Liver (tissue), 9 donors: ENCODE measurements around the gene CDC16. TPM values are rescaled to one million over a fixed set of nuclear protein-coding genes. Genes with fewer than 3 reads are reported as not detected.

Source experiments
- DNase-seq: peaks from one replicate; pipeline ENCODE4 v3.0.0-alpha.2; 2017; ENCODE audit warnings: low spot score
- H3K27ac ChIP-seq, 2 donors: one replicate each; pipeline ENCODE4 v1.7.0; 2013; ENCODE audit warnings: inconsistent platforms in 2 of 2, low read length in 2 of 2, control low read depth in 1 of 2, low read depth in 1 of 2, mild to moderate bottlenecking in 1 of 2
- H3K27me3 ChIP-seq, 4 donors: one replicate each; pipeline versions ENCODE4 v1.6.1 to v1.7.0; 2013; ENCODE audit warnings: low read length in 3 of 4, inconsistent platforms in 1 of 4, mild to moderate bottlenecking in 1 of 4, moderate library complexity in 1 of 4; ENCODE audit not compliant: control insufficient read depth in 4 of 4, insufficient read depth in 4 of 4
- H3K36me3 ChIP-seq, 4 donors: one replicate each; pipeline versions ENCODE4 v1.6.1 to v1.7.0; 2013; ENCODE audit warnings: low read length in 3 of 4, mild to moderate bottlenecking in 3 of 4, low read depth in 1 of 4, moderate library complexity in 1 of 4; ENCODE audit not compliant: control insufficient read depth in 4 of 4, insufficient read depth in 3 of 4
- H3K4me1 ChIP-seq, 4 donors: one replicate each; pipeline versions ENCODE4 v1.6.1 to v1.7.0; 2013; ENCODE audit warnings: low read length in 3 of 4, mild to moderate bottlenecking in 3 of 4, moderate library complexity in 1 of 4; ENCODE audit not compliant: control insufficient read depth in 4 of 4, insufficient read depth in 4 of 4
- H3K4me3 ChIP-seq, 3 donors: one replicate each; pipeline versions ENCODE4 v1.6.1 to v1.7.0; 2013; ENCODE audit warnings: low read length in 3 of 3, control low read depth in 1 of 3, low read depth in 1 of 3, mild to moderate bottlenecking in 1 of 3
- H3K9ac ChIP-seq, 2 donors: one replicate each; pipeline ENCODE4 v1.7.0; 2013; ENCODE audit warnings: low read length in 2 of 2, mild to moderate bottlenecking in 2 of 2, moderate library complexity in 2 of 2, control low read depth in 1 of 2, low read depth in 1 of 2
- H3K9me3 ChIP-seq, 4 donors: one replicate each; pipeline versions ENCODE4 v1.6.1 to v1.7.0; 2013; ENCODE audit warnings: low read length in 3 of 4; ENCODE audit not compliant: control insufficient read depth in 4 of 4
- EGR1 ChIP-seq, 2 donors: IDR thresholded peaks; 2 replicates each; pipeline ENCODE4 v1.6.1; 2016 to 2018; ENCODE audit warnings: antibody characterized with exemption in 2 of 2, low read depth in 2 of 2
- FOXA1 ChIP-seq: IDR thresholded peaks from 2 replicates; pipeline ENCODE4 v1.6.1; 2016; ENCODE audit warnings: antibody characterized with exemption
- FOXA2 ChIP-seq: IDR thresholded peaks from 2 replicates; pipeline ENCODE4 v1.6.1; 2016; ENCODE audit warnings: antibody characterized with exemption
- GABPA ChIP-seq, 2 donors: IDR thresholded peaks in 1 of 2; conservative IDR thresholded peaks in 1 of 2; 2 replicates each; pipeline ENCODE4 v1.6.1; 2016; ENCODE audit warnings: antibody characterized with exemption in 2 of 2, mild to moderate bottlenecking in 1 of 2, moderate library complexity in 1 of 2
- HNF4A ChIP-seq, 2 donors: conservative IDR thresholded peaks; 2 replicates each; pipeline ENCODE4 v1.6.1; 2016; ENCODE audit warnings: antibody characterized with exemption in 2 of 2, mild to moderate bottlenecking in 2 of 2
- HNF4G ChIP-seq: IDR thresholded peaks from 2 replicates; pipeline ENCODE4 v1.6.1; 2016; ENCODE audit warnings: antibody characterized with exemption
- JUND ChIP-seq, 2 donors: IDR thresholded peaks; 2 replicates each; pipeline ENCODE4 v1.6.1; 2016; ENCODE audit warnings: antibody characterized with exemption in 2 of 2
- NR2F2 ChIP-seq: IDR thresholded peaks from 2 replicates; pipeline ENCODE4 v1.6.1; 2016; ENCODE audit warnings: antibody characterized with exemption
- RAD21 ChIP-seq, 2 donors: IDR thresholded peaks; 2 replicates each; pipeline ENCODE4 v1.6.1; 2016; ENCODE audit warnings: antibody characterized with exemption in 2 of 2, mild to moderate bottlenecking in 2 of 2
- RXRA ChIP-seq, 2 donors: IDR thresholded peaks; 2 replicates each; pipeline ENCODE4 v1.6.1; 2017 to 2018; ENCODE audit warnings: antibody characterized with exemption in 2 of 2, mild to moderate bottlenecking in 1 of 2
- SP1 ChIP-seq: IDR thresholded peaks from 2 replicates; pipeline ENCODE4 v1.6.1; 2018; ENCODE audit warnings: antibody characterized with exemption, mild to moderate bottlenecking
- TAF1 ChIP-seq: conservative IDR thresholded peaks from 2 replicates; pipeline ENCODE4 v1.6.1; 2016; ENCODE audit warnings: antibody characterized with exemption, mild to moderate bottlenecking
- YY1 ChIP-seq: IDR thresholded peaks from 2 replicates; pipeline ENCODE4 v1.6.1; 2016; ENCODE audit warnings: antibody characterized with exemption, mild to moderate bottlenecking
- WGBS: extraction: QIAGEN DNeasy Blood & Tissue Kit; methylation state at CpG from one replicate; pipeline ENCODE4 v1.1.7; 2013; 5-methylcytosine and 5-hydroxymethylcytosine counted together
- polyA plus RNA-seq, 2 donors: library from polyadenylated mRNA; stranded (reverse) in 1 of 2; unstranded in 1 of 2; fragments of 200-250 nt in 1 of 2; fragments of >200 nt in 1 of 2; fragmentation: Nextera tagmentation in 1 of 2; extraction: Ambion mirVana in 1 of 2; gene quantifications; one replicate each; pipeline versions ENCODE4 v1.2.1 to v1.2.3, GENCODE V29; 2013 to 2015
- total RNA-seq, 2 donors: library from RNA; depleted of rRNA; stranded (reverse); fragments of >200 nt; gene quantifications; one replicate each; pipeline ENCODE4 v1.2.3, GENCODE V29; 2014
- TF ChIP-seq, protein P1 (sequence below): IDR thresholded peaks from 2 replicates; pipeline ENCODE4 v1.6.1; 2016; ENCODE audit warnings: antibody characterized with exemption
- TF ChIP-seq, protein P2 (sequence below): fragments of 150-350 bp; IDR thresholded peaks from 2 replicates; pipeline ENCODE4 v1.5.1; 2017; ENCODE audit warnings: improper control_type of control experiment, low read depth, low read length; ENCODE audit not compliant: missing input control
- TF ChIP-seq, protein P3 (sequence below): IDR thresholded peaks from 2 replicates; pipeline ENCODE4 v1.6.1; 2016; ENCODE audit warnings: antibody characterized with exemption
- TF ChIP-seq, protein P4 (sequence below): IDR thresholded peaks from 2 replicates; pipeline ENCODE4 v1.6.1; 2016; ENCODE audit warnings: antibody characterized with exemption, mild to moderate bottlenecking
- TF ChIP-seq, protein P5 (sequence below): IDR thresholded peaks from 2 replicates; pipeline ENCODE4 v1.6.1; 2016; ENCODE audit warnings: antibody characterized with exemption
- donor health status: healthy.
- donor health status: healthy.
- donor health status: healthy.
- donor health status: healthy.
- donor health status: healthy.

Gene CDC16
- total and polyA plus RNA-seq, 4 donors, result 23.0 to 38.7 (median 30.8) TPM

DNA sequence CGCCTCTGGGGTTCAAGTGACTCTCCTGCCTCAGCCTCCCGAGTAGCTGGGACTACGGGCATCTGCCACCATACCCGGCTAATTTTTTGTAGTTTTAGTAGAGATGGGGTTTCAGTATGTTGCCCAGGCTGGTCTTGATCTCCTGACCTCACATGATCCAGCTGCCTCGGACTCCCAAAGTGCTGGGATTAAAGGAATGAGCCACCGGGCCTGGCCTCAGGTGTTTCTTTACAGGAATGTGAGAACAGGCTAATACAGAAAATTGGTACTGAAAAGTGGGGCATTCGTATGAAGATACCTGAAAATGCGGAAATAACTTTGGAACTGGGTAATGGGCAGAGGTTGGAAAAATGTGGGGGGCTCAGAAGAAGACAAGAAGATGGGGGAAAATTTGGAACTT, 2.8 kb upstream of the CDC16 start:
- WGBS, result 87% methylated on average over 8 of the region's 8 CpGs
- Histone ChIP-seq H3K36me3 (no peaks in the 10 kb centered on the region), H3K9me3 (no peaks in the 10 kb centered on the region), H3K27me3 (no peaks in the 10 kb centered on the region), H3K27ac (no peak overlapping the region), H3K9ac (no peak overlapping the region), H3K4me3 (no peak overlapping the region), H3K4me1 (peaks cover 19 to 37% (median 26%) of the 10 kb centered on the region in 4 donors)
- no peak for DNase-seq
- TF ChIP-seq, protein P1, sequence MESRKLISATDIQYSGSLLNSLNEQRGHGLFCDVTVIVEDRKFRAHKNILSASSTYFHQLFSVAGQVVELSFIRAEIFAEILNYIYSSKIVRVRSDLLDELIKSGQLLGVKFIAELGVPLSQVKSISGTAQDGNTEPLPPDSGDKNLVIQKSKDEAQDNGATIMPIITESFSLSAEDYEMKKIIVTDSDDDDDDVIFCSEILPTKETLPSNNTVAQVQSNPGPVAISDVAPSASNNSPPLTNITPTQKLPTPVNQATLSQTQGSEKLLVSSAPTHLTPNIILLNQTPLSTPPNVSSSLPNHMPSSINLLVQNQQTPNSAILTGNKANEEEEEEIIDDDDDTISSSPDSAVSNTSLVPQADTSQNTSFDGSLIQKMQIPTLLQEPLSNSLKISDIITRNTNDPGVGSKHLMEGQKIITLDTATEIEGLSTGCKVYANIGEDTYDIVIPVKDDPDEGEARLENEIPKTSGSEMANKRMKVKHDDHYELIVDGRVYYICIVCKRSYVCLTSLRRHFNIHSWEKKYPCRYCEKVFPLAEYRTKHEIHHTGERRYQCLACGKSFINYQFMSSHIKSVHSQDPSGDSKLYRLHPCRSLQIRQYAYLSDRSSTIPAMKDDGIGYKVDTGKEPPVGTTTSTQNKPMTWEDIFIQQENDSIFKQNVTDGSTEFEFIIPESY, result no peak
- no peak for TF ChIP-seq HNF4A (conservative IDR thresholded peaks at IDR 0.05)
- TF ChIP-seq, protein P2, sequence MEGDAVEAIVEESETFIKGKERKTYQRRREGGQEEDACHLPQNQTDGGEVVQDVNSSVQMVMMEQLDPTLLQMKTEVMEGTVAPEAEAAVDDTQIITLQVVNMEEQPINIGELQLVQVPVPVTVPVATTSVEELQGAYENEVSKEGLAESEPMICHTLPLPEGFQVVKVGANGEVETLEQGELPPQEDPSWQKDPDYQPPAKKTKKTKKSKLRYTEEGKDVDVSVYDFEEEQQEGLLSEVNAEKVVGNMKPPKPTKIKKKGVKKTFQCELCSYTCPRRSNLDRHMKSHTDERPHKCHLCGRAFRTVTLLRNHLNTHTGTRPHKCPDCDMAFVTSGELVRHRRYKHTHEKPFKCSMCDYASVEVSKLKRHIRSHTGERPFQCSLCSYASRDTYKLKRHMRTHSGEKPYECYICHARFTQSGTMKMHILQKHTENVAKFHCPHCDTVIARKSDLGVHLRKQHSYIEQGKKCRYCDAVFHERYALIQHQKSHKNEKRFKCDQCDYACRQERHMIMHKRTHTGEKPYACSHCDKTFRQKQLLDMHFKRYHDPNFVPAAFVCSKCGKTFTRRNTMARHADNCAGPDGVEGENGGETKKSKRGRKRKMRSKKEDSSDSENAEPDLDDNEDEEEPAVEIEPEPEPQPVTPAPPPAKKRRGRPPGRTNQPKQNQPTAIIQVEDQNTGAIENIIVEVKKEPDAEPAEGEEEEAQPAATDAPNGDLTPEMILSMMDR, result no peak
- TF ChIP-seq YY1, result no peak

DNA sequence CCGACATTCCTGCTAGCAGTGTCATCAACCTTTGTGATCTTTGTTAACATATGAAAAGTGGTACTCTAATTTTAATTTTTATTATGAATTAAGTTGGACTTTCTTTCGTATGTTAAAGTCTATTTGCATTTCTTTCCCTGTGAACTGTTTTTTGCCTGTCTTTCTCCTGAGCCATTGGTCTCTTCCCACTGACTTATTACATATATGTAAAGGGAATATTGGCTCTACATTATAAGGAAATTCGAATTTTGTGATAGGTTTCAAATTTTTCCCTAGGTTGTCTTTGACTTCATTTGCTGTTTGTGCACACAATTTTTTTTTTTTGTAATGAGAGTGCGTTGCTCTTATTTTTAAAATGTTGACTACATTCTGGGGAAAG, 442 bp upstream of the CDC16 start:
- Histone ChIP-seq H3K27ac (peak overlapping the region; percentile 82 to 84), H3K4me3 (peak overlapping the region in 2 of 3 donors; percentile 19 to 99), H3K27me3 (no peaks in the 10 kb centered on the region), H3K9me3 (no peaks in the 10 kb centered on the region), H3K36me3 (peaks cover 2 to 18% (median 17%) of the 10 kb centered on the region in 4 donors), H3K4me1 (peaks cover 6 to 18% (median 7%) of the 10 kb centered on the region in 4 donors), H3K9ac (no peak overlapping the region)
- 75% methylated on average over 4 of the region's 4 CpGs for WGBS
- no peak for TF ChIP-seq NR2F2
- TF ChIP-seq, protein P1, result no peak
- no peak for TF ChIP-seq YY1
- TF ChIP-seq TAF1, result no peak
- TF ChIP-seq, protein P2, result no peak
- TF ChIP-seq HNF4G, result no peak
- TF ChIP-seq, protein P3, sequence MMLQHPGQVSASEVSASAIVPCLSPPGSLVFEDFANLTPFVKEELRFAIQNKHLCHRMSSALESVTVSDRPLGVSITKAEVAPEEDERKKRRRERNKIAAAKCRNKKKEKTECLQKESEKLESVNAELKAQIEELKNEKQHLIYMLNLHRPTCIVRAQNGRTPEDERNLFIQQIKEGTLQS, result no peak
- TF ChIP-seq, protein P4, sequence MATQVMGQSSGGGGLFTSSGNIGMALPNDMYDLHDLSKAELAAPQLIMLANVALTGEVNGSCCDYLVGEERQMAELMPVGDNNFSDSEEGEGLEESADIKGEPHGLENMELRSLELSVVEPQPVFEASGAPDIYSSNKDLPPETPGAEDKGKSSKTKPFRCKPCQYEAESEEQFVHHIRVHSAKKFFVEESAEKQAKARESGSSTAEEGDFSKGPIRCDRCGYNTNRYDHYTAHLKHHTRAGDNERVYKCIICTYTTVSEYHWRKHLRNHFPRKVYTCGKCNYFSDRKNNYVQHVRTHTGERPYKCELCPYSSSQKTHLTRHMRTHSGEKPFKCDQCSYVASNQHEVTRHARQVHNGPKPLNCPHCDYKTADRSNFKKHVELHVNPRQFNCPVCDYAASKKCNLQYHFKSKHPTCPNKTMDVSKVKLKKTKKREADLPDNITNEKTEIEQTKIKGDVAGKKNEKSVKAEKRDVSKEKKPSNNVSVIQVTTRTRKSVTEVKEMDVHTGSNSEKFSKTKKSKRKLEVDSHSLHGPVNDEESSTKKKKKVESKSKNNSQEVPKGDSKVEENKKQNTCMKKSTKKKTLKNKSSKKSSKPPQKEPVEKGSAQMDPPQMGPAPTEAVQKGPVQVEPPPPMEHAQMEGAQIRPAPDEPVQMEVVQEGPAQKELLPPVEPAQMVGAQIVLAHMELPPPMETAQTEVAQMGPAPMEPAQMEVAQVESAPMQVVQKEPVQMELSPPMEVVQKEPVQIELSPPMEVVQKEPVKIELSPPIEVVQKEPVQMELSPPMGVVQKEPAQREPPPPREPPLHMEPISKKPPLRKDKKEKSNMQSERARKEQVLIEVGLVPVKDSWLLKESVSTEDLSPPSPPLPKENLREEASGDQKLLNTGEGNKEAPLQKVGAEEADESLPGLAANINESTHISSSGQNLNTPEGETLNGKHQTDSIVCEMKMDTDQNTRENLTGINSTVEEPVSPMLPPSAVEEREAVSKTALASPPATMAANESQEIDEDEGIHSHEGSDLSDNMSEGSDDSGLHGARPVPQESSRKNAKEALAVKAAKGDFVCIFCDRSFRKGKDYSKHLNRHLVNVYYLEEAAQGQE, result no peak
- TF ChIP-seq HNF4A (conservative IDR thresholded peaks at IDR 0.05), result no peak
- TF ChIP-seq JUND (IDR thresholded peaks at IDR 0.05), result no peak
- TF ChIP-seq, protein P5, sequence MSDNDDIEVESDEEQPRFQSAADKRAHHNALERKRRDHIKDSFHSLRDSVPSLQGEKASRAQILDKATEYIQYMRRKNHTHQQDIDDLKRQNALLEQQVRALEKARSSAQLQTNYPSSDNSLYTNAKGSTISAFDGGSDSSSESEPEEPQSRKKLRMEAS, result no peak
- TF ChIP-seq RXRA (IDR thresholded peaks at IDR 0.05), result no peak
- no peak for TF ChIP-seq RAD21 (IDR thresholded peaks at IDR 0.05)
- no peak for TF ChIP-seq GABPA (IDR thresholded peaks at IDR 0.05 in 1 of 2, conservative IDR thresholded peaks at IDR 0.05 in 1 of 2)
- TF ChIP-seq EGR1 (IDR thresholded peaks at IDR 0.05; ENCODE audit: low read depth in 2 of 2), result no peak
- no peak for TF ChIP-seq FOXA2
- TF ChIP-seq SP1, result no peak
- TF ChIP-seq FOXA1, result no peak
- DNase-seq, result no peak
